Measurements from ENCODE around the gene SLC17A7. TPM values are rescaled to one million over a fixed set of nuclear protein-coding genes. Genes with fewer than 3 reads are reported as not detected.
A peak's percentile ranks its signal among the peaks of the same experiment; 100 is the strongest.

Gene SLC17A7
- total RNA-seq, 1 experiment from 2014 or later = 1.6 TPM

DNA sequence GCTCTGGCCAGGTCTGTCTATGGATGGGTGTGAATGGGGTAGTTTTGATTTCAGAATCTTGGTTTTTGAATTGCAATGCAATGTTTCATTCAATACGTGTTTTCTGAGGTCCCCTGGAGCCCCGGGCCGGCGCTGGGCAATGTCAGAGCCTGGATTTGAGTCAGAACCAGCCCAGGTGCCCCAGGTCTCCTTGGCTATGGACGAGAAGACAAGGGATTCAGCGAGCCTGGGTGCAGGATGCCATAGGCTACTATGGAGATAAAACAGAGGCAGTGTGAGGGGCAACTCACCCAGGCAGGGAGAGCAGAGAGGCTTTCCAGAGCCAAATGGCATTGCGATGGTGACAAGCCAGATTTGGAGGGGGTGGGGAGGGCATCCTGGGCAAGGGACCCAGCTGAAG, 44.9 kb upstream of the SLC17A7 start (continued):
- no peak for TF ChIP-seq ZNF263 (CRISPR knock-in tag; IDR thresholded peaks at IDR 0.05; ENCODE audit: low read depth)
- TF ChIP-seq NFE2L1 (CRISPR knock-in tag; IDR thresholded peaks at IDR 0.05) = no peak
- TF ChIP-seq, protein P1, sequence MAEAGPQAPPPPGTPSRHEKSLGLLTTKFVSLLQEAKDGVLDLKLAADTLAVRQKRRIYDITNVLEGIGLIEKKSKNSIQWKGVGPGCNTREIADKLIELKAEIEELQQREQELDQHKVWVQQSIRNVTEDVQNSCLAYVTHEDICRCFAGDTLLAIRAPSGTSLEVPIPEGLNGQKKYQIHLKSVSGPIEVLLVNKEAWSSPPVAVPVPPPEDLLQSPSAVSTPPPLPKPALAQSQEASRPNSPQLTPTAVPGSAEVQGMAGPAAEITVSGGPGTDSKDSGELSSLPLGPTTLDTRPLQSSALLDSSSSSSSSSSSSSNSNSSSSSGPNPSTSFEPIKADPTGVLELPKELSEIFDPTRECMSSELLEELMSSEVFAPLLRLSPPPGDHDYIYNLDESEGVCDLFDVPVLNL (CRISPR knock-in tag; IDR thresholded peaks at IDR 0.05; ENCODE audit: borderline replicate concordance, low read depth) = no peak
- no peak for TF ChIP-seq SMAD3 (CRISPR knock-in tag; IDR thresholded peaks at IDR 0.05; ENCODE audit: borderline replicate concordance)
- TF ChIP-seq, protein P2, sequence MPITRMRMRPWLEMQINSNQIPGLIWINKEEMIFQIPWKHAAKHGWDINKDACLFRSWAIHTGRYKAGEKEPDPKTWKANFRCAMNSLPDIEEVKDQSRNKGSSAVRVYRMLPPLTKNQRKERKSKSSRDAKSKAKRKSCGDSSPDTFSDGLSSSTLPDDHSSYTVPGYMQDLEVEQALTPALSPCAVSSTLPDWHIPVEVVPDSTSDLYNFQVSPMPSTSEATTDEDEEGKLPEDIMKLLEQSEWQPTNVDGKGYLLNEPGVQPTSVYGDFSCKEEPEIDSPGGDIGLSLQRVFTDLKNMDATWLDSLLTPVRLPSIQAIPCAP (CRISPR knock-in tag; IDR thresholded peaks at IDR 0.05) = no peak

DNA sequence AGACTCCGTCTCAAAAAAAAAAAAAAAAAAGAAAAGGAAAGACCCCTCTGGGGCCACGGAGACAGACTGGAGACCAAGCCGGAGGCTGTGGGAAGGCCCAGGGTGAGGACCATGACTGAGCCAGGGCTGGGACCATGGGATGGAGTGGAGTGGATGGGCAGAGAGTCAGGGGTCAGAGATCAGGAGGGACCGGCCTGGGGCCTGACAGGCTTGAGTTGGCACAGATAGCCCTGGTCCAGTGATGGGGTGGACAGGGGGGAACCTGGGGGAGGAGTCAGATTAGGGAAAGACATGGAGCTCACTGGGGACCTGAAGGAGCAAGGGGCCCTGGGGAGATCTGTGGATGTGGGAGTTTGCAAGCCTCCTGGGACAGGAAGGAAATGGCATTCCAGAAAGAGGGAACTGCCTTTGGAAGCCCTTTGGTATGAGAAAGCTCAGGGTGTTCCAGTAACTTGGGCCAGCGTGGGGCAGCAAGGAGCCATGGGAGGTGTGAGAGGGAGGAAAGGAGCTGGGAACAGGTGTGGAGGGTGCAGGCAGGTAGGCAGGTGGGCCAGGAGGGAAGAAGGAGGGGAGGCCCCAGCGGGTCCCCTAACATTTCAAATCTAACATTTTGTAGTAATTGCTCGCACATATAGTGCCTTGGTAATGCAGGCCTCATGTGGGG, 39.8 kb upstream of the SLC17A7 start:
- CTCF ChIA-PET = interaction anchor here (0.6 to 1.3 kb wide), 8 partner anchors 9 to 256 kb away, joined by 3 to 6 read pairs (median 4); partner anchors contain the start of gene RPS11
- POLR2A ChIA-PET = no interaction called here

DNA sequence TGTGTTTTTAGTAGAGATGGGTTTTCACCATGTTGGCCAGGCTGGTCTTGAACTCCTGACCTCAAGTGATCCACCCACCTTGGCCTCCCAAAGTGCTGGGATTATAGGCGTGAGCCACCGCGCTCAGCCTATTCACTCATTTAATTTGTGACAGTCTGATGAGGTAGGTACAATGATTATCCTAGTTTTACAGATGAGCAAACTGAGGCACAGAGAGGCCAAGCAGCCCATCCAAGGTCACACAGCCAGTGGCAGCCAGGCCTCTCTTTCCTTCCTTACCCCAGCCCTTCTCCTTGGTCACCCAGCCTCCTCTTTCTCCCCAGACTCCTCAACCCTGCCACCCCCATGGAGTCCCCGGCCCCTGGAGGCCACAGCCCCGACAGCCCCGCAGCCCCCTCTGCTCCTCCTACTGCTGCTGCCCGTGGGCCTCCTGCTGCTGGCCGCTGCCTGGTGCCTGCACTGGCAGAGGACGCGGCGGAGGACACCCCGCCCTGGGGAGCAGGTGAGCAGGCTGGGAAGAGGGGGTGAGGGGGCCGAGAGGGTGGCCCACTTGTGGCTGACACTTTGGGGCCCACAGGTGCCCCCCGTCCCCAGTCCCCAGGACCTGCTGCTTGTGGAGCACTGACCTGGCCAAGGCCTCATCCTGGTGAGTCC, 38.8 kb upstream of the SLC17A7 start:
- peaks cover 10% of the 10 kb centered on the region for H3K4me1 Mint-ChIP-seq
- ATAC-seq (no peak), DNase-seq (ENCODE audit: low spot score) (no peak)
- H3K36me3 Mint-ChIP-seq = no peaks in the 10 kb centered on the region
- TF ChIP-seq JAZF1 (CRISPR knock-in tag; IDR thresholded peaks at IDR 0.05) = no peak
- no peak for TF ChIP-seq FOXJ3 (CRISPR knock-in tag; IDR thresholded peaks at IDR 0.05; ENCODE audit: borderline replicate concordance)
- TF ChIP-seq, protein P3, sequence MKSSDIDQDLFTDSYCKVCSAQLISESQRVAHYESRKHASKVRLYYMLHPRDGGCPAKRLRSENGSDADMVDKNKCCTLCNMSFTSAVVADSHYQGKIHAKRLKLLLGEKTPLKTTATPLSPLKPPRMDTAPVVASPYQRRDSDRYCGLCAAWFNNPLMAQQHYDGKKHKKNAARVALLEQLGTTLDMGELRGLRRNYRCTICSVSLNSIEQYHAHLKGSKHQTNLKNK (CRISPR knock-in tag; IDR thresholded peaks at IDR 0.05) = no peak
- TF ChIP-seq SMAD4 (CRISPR knock-in tag; IDR thresholded peaks at IDR 0.05) = no peak
- ChIA-PET CTCF (interaction anchor here (0.6 to 1.8 kb wide), 2 partner anchors 66 to 254 kb away, joined by 4 to 15 read pairs; no protein-coding TSS in a partner anchor), POLR2A (no interaction called here)
- H3K4me3 Mint-ChIP-seq = 0 out of 2 replicates have a peak overlapping the region, but pooled peaks have one; percentile 16
- H3K9me3 Mint-ChIP-seq = no peaks in the 10 kb centered on the region
- peaks cover 10% of the 10 kb centered on the region for H3K27me3 Mint-ChIP-seq (ENCODE audit: low read depth)
- no peak overlapping the region for H3K27ac Mint-ChIP-seq

More for the DNA sequence above, 39.8 kb upstream of the SLC17A7 start:
- Mint-ChIP-seq H3K36me3 (no peaks in the 10 kb centered on the region), H3K4me3 (no peak overlapping the region), H3K27ac (no peak overlapping the region), H3K9me3 (no peaks in the 10 kb centered on the region), H3K4me1 (peaks cover 4% of the 10 kb centered on the region), H3K27me3 (ENCODE audit: low read depth) (no peaks in the 10 kb centered on the region)
- no peak for ATAC-seq
- DNase-seq (ENCODE audit: low spot score) = no peak
- TF ChIP-seq ZNF121 (CRISPR knock-in tag; IDR thresholded peaks at IDR 0.05) (peak; percentile 69; the same call in 1 of the 2 replicates), NR1H2 (CRISPR knock-in tag; IDR thresholded peaks at IDR 0.05) (no peak)

DNA sequence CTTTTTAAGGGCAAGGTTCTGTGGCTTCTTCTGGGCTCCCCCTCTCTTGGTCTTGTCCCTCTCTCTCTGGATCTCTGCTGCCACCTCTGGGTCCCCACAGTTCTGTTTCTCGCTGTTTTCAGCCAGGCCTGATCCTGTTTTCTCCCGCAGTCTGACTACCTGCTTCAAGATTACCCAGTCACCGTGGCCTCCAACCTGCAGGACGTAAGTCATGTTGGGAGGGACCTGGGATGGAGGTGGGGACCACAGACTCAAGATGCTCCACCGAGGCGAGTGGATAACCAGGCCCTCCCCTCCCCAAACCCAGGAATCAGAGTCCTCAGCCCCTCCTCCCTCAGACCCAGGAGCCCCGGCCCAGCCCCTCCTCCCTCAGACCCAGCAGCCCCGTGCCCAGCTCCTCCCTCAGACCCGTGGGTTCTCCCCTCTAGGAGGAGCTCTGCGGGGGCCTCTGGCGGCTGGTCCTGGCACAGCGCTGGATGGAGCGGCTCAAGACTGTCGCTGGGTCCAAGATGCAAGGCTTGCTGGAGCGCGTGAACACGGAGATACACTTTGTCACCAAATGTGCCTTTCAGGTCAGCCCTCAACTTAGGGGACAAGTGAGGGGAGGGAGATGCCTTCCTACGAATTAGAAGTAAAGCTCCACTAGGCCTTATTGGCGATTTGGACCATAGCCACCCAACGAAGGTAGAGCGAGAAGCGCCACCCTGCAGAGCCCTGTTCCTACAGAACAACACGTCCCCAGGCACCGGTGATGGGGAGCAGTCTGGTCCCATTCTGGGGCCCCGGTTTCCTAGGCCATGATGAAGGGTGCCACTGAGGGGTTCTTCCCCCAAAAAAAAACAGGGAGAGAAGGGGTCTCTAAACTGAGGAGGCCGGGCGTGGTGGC, 34.9 kb upstream of the SLC17A7 start:
- POLR2A ChIA-PET = interaction anchor here (1.0 to 1.6 kb wide), 4 partner anchors 23 to 72 kb away, joined by 3 to 5 read pairs (median 3); partner anchors contain the start of genes ALDH16A1 and PIH1D1
- peaks cover 17% of the 10 kb centered on the region for H3K27me3 Mint-ChIP-seq (ENCODE audit: low read depth)
- H3K9me3 Mint-ChIP-seq = no peaks in the 10 kb centered on the region
- no peaks in the 10 kb centered on the region for H3K36me3 Mint-ChIP-seq
- CTCF ChIA-PET = interaction anchor here (0.6 to 3.1 kb wide), 36 partner anchors 9 to 324 kb away, joined by 3 to 19 read pairs (median 5); partner anchors contain the start of genes ALDH16A1, DKKL1, GFY and PIH1D1
- peak overlapping the region; percentile 46 for H3K4me3 Mint-ChIP-seq
- H3K27ac Mint-ChIP-seq = peak overlapping the region; percentile 94
- H3K4me1 Mint-ChIP-seq = peaks cover 10% of the 10 kb centered on the region
- ATAC-seq (peak; percentile 90), DNase-seq (ENCODE audit: low spot score) (peak; percentile 96)
- TF ChIP-seq, protein P4, sequence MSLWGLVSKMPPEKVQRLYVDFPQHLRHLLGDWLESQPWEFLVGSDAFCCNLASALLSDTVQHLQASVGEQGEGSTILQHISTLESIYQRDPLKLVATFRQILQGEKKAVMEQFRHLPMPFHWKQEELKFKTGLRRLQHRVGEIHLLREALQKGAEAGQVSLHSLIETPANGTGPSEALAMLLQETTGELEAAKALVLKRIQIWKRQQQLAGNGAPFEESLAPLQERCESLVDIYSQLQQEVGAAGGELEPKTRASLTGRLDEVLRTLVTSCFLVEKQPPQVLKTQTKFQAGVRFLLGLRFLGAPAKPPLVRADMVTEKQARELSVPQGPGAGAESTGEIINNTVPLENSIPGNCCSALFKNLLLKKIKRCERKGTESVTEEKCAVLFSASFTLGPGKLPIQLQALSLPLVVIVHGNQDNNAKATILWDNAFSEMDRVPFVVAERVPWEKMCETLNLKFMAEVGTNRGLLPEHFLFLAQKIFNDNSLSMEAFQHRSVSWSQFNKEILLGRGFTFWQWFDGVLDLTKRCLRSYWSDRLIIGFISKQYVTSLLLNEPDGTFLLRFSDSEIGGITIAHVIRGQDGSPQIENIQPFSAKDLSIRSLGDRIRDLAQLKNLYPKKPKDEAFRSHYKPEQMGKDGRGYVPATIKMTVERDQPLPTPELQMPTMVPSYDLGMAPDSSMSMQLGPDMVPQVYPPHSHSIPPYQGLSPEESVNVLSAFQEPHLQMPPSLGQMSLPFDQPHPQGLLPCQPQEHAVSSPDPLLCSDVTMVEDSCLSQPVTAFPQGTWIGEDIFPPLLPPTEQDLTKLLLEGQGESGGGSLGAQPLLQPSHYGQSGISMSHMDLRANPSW (CRISPR knock-in tag; conservative IDR thresholded peaks at IDR 0.05; ENCODE audit: low read depth) = no peak
- TF ChIP-seq ZNF263 (CRISPR knock-in tag; IDR thresholded peaks at IDR 0.05; ENCODE audit: low read depth) = peak; percentile 90
- 0 out of 2 replicates have a peak, but pooled peaks have one; percentile 23 for TF ChIP-seq SP1 (CRISPR knock-in tag; conservative IDR thresholded peaks at IDR 0.05)
- TF ChIP-seq SMAD3 (CRISPR knock-in tag; IDR thresholded peaks at IDR 0.05; ENCODE audit: borderline replicate concordance) = no peak
- TF ChIP-seq, protein P5, sequence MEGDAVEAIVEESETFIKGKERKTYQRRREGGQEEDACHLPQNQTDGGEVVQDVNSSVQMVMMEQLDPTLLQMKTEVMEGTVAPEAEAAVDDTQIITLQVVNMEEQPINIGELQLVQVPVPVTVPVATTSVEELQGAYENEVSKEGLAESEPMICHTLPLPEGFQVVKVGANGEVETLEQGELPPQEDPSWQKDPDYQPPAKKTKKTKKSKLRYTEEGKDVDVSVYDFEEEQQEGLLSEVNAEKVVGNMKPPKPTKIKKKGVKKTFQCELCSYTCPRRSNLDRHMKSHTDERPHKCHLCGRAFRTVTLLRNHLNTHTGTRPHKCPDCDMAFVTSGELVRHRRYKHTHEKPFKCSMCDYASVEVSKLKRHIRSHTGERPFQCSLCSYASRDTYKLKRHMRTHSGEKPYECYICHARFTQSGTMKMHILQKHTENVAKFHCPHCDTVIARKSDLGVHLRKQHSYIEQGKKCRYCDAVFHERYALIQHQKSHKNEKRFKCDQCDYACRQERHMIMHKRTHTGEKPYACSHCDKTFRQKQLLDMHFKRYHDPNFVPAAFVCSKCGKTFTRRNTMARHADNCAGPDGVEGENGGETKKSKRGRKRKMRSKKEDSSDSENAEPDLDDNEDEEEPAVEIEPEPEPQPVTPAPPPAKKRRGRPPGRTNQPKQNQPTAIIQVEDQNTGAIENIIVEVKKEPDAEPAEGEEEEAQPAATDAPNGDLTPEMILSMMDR (IDR thresholded peaks at IDR 0.05) = peak; percentile 37; the same call in 1 of the 2 replicates

Data from WTC11 (cell line).